HepG2 (cell line): ENCODE data around the gene CORO1C. TPM values are rescaled to one million over a fixed set of nuclear protein-coding genes. Genes with fewer than 3 reads are reported as not detected.

Experiments used
- ATAC-seq: fragments of 200-7000 bp; cut with Tn5 transposase; 3 replicates; pipeline ENCODE4 v1.9.1; 2020; ENCODE audit warnings: mild to moderate bottlenecking, moderate library complexity
- BruUV-seq: library from RNA; stranded (reverse); fragments of 400-500 nt; replicated peaks from 2 replicates; lab custom pipeline; 2021; lab: Mats Ljungman, UMichigan
- CTCF ChIA-PET: fragments of 300-600 bp; formaldehyde crosslinking; extraction: SDS; loops from one replicate; lab custom pipeline; 2021; ENCODE audit warnings: low total read pairs, inconsistent platforms, low intra/inter-chr PET ratio; lab: Yijun Ruan, JAX
- POLR2A ChIA-PET: fragments of 350-600 bp; sonication (Branson Sonifier 250); formaldehyde crosslinking; loops from one replicate; lab custom pipeline; 2020; ENCODE audit warnings: antibody characterized with exemption, inconsistent platforms; lab: Yijun Ruan, JAX
- DNase-seq: peaks from one replicate; pipeline ENCODE4 v3.0.0-alpha.2; 2015; ENCODE audit warnings: low spot score
- FAIRE-seq: peaks from 3 replicates; lab custom pipeline; 2011; peaks lifted over from hg19 to GRCh38; lab: Jason Lieb, UNC
- H2AFZ ChIP-seq: one replicate; pipeline ENCODE4 v1.6.1; 2011; ENCODE audit warnings: low read length, inconsistent platforms
- H3K27ac ChIP-seq: fragments of 300-600 bp; 3 replicates; pipeline ENCODE4 v1.8.0; 2011; ENCODE audit warnings: mixed run types, mild to moderate bottlenecking, mixed read lengths, low read length, inconsistent platforms; ENCODE audit not compliant: insufficient read depth; ENCODE audit errors: extremely low read length
- H3K27me3 ChIP-seq, 2 experiments: fragments of 200-600 bp in 1 of 2; 2 replicates in 1 of 2; 3 replicates in 1 of 2; pipeline versions ENCODE4 v1.6.0 to v1.8.0; 2011; ENCODE audit warnings: low read length in 2 of 2, mild to moderate bottlenecking in 2 of 2, moderate library complexity in 2 of 2, inconsistent platforms in 1 of 2; ENCODE audit not compliant: insufficient read depth in 2 of 2, control insufficient read depth in 1 of 2
- H3K36me3 ChIP-seq, 2 experiments: fragments of 200-600 bp in 1 of 2; replicated peaks in 1 of 2; 2 replicates in 1 of 2; 3 replicates in 1 of 2; pipeline versions ENCODE4 v1.5.1 to v1.8.0; 2011; ENCODE audit warnings: low read length in 2 of 2, inconsistent platforms in 1 of 2; ENCODE audit not compliant: insufficient read depth in 2 of 2, control insufficient read depth in 1 of 2
- H3K4me1 ChIP-seq: 2 replicates; pipeline ENCODE4 v1.5.1; 2012; ENCODE audit warnings: low read length, inconsistent platforms; ENCODE audit not compliant: insufficient read depth
- H3K4me2 ChIP-seq: 2 replicates; pipeline ENCODE4 v1.6.0; 2011; ENCODE audit warnings: low read depth, low read length, inconsistent platforms
- H3K4me3 ChIP-seq, 3 experiments: fragments of 200-600 bp in 1 of 3; sonication (generic), shearing (Covaris generic) in 1 of 3; replicated peaks in 1 of 3; 2 replicates each; pipeline ENCODE4 v1.5.1; 2011 to 2016; ENCODE audit warnings: low read length in 3 of 3, inconsistent platforms in 2 of 3, low read depth in 2 of 3, mild to moderate bottlenecking in 2 of 3, control low read depth in 1 of 3, mixed read lengths in 1 of 3; ENCODE audit not compliant: insufficient read depth in 1 of 3
- H3K79me2 ChIP-seq: one replicate; pipeline ENCODE4 v1.6.1; 2011; ENCODE audit warnings: low read length, inconsistent platforms; ENCODE audit not compliant: insufficient read depth
- H3K9ac ChIP-seq: 2 replicates; pipeline ENCODE4 v1.6.0; 2011; ENCODE audit warnings: mild to moderate bottlenecking, low read depth, low read length, inconsistent platforms; ENCODE audit not compliant: insufficient read depth
- H3K9me3 ChIP-seq: 2 replicates; pipeline ENCODE4 v1.5.1; 2012; ENCODE audit warnings: mild to moderate bottlenecking, low read length
- H4K20me1 ChIP-seq: 2 replicates; pipeline ENCODE4 v1.6.0; 2011; ENCODE audit warnings: inconsistent platforms, mild to moderate bottlenecking, low read length, moderate library complexity; ENCODE audit not compliant: insufficient read depth
- ATAD3A ChIP-seq: sonication (generic); formaldehyde crosslinking; IDR thresholded peaks from 2 replicates; pipeline ENCODE4 v1.4.0; 2020; ENCODE audit warnings: missing genetic modification reagents
- MAFK ChIP-seq, 2 experiments: IDR thresholded peaks in 1 of 2; conservative IDR thresholded peaks in 1 of 2; 2 replicates each; pipeline ENCODE4 v1.6.1; 2011; ENCODE audit warnings: improper control_type of control experiment in 2 of 2, low read length in 2 of 2
- SNRNP70 ChIP-seq: fragments of 200-400 bp; formaldehyde crosslinking; IDR thresholded peaks from 2 replicates; pipeline ENCODE4 v1.6.1; 2017; ENCODE audit warnings: mild to moderate bottlenecking, low read depth, low read length, moderate library complexity
- ZBTB21 ChIP-seq: sonication (generic); formaldehyde crosslinking; IDR thresholded peaks from 2 replicates; pipeline ENCODE4 v1.4.0; 2020; ENCODE audit warnings: missing genetic modification reagents
- ZNF296 ChIP-seq: sonication (generic); formaldehyde crosslinking; conservative IDR thresholded peaks from 2 replicates; pipeline ENCODE4 v1.5.0; 2020; ENCODE audit warnings: mild to moderate bottlenecking, missing genetic modification reagents
- ZNF326 ChIP-seq: sonication (generic); formaldehyde crosslinking; IDR thresholded peaks from 2 replicates; pipeline ENCODE4 v1.4.0; 2020; ENCODE audit warnings: missing genetic modification reagents, borderline replicate concordance
- ZNF367 ChIP-seq: sonication (generic); formaldehyde crosslinking; IDR thresholded peaks from 2 replicates; pipeline ENCODE4 v1.4.0; 2020; ENCODE audit warnings: missing genetic modification reagents, borderline replicate concordance
- WGBS: methylation state at CpG from one replicate; pipeline ENCODE4 v1.1.6; 2017; ENCODE audit warnings: low lambda C conversion rate; 5-methylcytosine and 5-hydroxymethylcytosine counted together
- in situ Hi-C: cut with HindIII; loops from 2 replicates; pipeline ENCODE4 v1.10.0; 2017; ENCODE audit warnings: low pct_unique_long_range_greater_than_20kb; ENCODE audit not compliant: extremely low pct_ligation_motif_present
- intact Hi-C: fragments of 100-400 bp; cut with micrococcal nuclease; formaldehyde crosslinking; loops from one replicate; pipeline ENCODE4 v1.10.0; 2022; ENCODE audit not compliant: unreplicated experiment
- polyA plus RNA-seq, 8 experiments: library from polyadenylated mRNA; depleted of rRNA in 3 of 8; stranded (reverse) in 7 of 8; unstranded in 1 of 8; fragments of >200 nt; fragmentation: Illumina TruSeq in 4 of 8; extraction: Trizol in 4 of 8; gene quantifications; 2 replicates each; pipeline versions ENCODE4 v1.2.1 to v1.2.3, GENCODE V29; 2011 to 2016; ENCODE audit warnings: low read depth in 4 of 8, missing spikeins in 1 of 8, mixed read lengths in 1 of 8; ENCODE audit not compliant: insufficient read depth in 1 of 8
- total RNA-seq, 5 experiments: library from RNA; depleted of rRNA; stranded (reverse); fragments of >200 nt; fragmentation: Illumina TruSeq; extraction: Trizol; gene quantifications; 2 replicates each; pipeline ENCODE4 v1.2.3, GENCODE V29; 2016; ENCODE audit warnings: low read depth in 1 of 5

The CORO1C gene
- total and polyA plus RNA-seq, 2 of the 13 experiments (the other 11 are each of a cell fraction or from before 2014, with no cell fraction given): 73.7 to 131 TPM

- no peak overlapping the region for H3K4me3 ChIP-seq
- H2AFZ ChIP-seq: no peak overlapping the region
- peaks cover 61% of the 10 kb centered on the region for H4K20me1 ChIP-seq
- H3K27ac ChIP-seq: peak overlapping the region; percentile 32
- peaks cover 0 to 5% of the 10 kb centered on the region in 2 experiments; a peak in 1 of 5 replicates for H3K36me3 ChIP-seq
- ChIA-PET CTCF (no interaction called here), POLR2A (no interaction called here)
- no peak overlapping the region for H3K9ac ChIP-seq
- TF ChIP-seq ZNF296 (no peak), ZNF367 (CRISPR knock-in tag) (no peak), ATAD3A (CRISPR knock-in tag) (no peak), ZNF326 (CRISPR knock-in tag) (no peak), SNRNP70 (no peak)
- in situ Hi-C loops (no loop called here), intact Hi-C loops (no loop called here)
- peaks cover 77% of the 10 kb centered on the region for H3K4me1 ChIP-seq
- H3K9me3 ChIP-seq: no peaks in the 10 kb centered on the region
- WGBS: 92% methylated on average over 5 of the region's 5 CpGs
- H3K27me3 ChIP-seq: no peaks in the 10 kb centered on the region
- FAIRE-seq (no peak), ATAC-seq (no peak), DNase-seq (no peak)
- peaks cover 95% of the 10 kb centered on the region for H3K79me2 ChIP-seq
- no peak overlapping the region for H3K4me2 ChIP-seq
- BruUV-seq: no TSS peak
These were observed 8.1 kb downstream of the CORO1C start for GRCh38 chr12:108722992-108723766.

- FAIRE-seq (no peak), DNase-seq (no peak), ATAC-seq (no peak)
- no peaks in the 10 kb centered on the region for H3K9me3 ChIP-seq
- ChIA-PET POLR2A (no interaction called here), CTCF (no interaction called here)
- intact Hi-C loops (no loop called here), in situ Hi-C loops (no loop called here)
- H3K9ac ChIP-seq: no peak overlapping the region
- H3K27me3 ChIP-seq: no peaks in the 10 kb centered on the region
- no peak overlapping the region for H2AFZ ChIP-seq
- peaks cover 70% of the 10 kb centered on the region for H3K4me1 ChIP-seq
- peak overlapping the region; percentile 38; the same call in 1 of the 2 replicates for H3K4me2 ChIP-seq
- BruUV-seq: no TSS peak
- TF ChIP-seq MAFK (conservative IDR thresholded peaks at IDR 0.05 in 1 of 2, IDR thresholded peaks at IDR 0.05 in 1 of 2; ENCODE audit: low read length in 2 of 2): 0 out of 4 replicates have a peak, but pooled peaks of 1 of the 2 experiments have one; percentile 6
- no peak for TF ChIP-seq ZBTB21 (CRISPR knock-in tag)
- peak overlapping the region; percentile 32 for H3K27ac ChIP-seq
- peaks cover 57% of the 10 kb centered on the region for H4K20me1 ChIP-seq
- WGBS: 88% methylated on average over 1 of the region's 1 CpG
- no peak overlapping the region for H3K4me3 ChIP-seq
- peaks cover 94% of the 10 kb centered on the region for H3K79me2 ChIP-seq
- H3K36me3 ChIP-seq: peaks cover 0 to 6% of the 10 kb centered on the region in 2 experiments; a peak in 1 of 5 replicates
These were observed 8.9 kb downstream of the CORO1C start for GRCh38 chr12:108722463-108722862.
